A549 (cell line): ENCODE results near the gene CDKN2A.

Experiments used
- JUNB ChIP-seq: fragments of >200 bp; sonication (Bioruptor Twin); formaldehyde crosslinking; IDR thresholded peaks from 2 replicates; pipeline ENCODE4 v1.6.1; 2016
- PHF8 ChIP-seq: fragments of 200-600 bp; sonication (generic); IDR thresholded peaks from 2 replicates; pipeline ENCODE4 v1.6.1; 2016; ENCODE audit warnings: low read depth, mild to moderate bottlenecking, antibody characterized with exemption, moderate library complexity, borderline replicate concordance
- POLR2A ChIP-seq: IDR thresholded peaks from 2 replicates; pipeline ENCODE4 v1.6.1; 2012; ENCODE audit warnings: mild to moderate bottlenecking, low read length
- RAD21 ChIP-seq, 2 experiments: fragments of >200 bp in 1 of 2; sonication (Bioruptor Twin) in 1 of 2; formaldehyde crosslinking in 1 of 2; IDR thresholded peaks in 1 of 2; conservative IDR thresholded peaks in 1 of 2; 2 replicates in 1 of 2; 3 replicates in 1 of 2; pipeline ENCODE4 v1.6.1; 2012 to 2018; ENCODE audit warnings: inconsistent platforms in 1 of 2
- ZFP36 ChIP-seq: fragments of 450-650 bp; IDR thresholded peaks from 2 replicates; pipeline ENCODE4 v1.6.1; 2014; ENCODE audit warnings: borderline replicate concordance; ENCODE audit not compliant: partially characterized antibody
- TF ChIP-seq, protein P1 (sequence below): fragments of >200 bp; sonication (Bioruptor Twin); formaldehyde crosslinking; IDR thresholded peaks from 3 replicates; pipeline ENCODE4 v1.5.1; 2016

DNA sequence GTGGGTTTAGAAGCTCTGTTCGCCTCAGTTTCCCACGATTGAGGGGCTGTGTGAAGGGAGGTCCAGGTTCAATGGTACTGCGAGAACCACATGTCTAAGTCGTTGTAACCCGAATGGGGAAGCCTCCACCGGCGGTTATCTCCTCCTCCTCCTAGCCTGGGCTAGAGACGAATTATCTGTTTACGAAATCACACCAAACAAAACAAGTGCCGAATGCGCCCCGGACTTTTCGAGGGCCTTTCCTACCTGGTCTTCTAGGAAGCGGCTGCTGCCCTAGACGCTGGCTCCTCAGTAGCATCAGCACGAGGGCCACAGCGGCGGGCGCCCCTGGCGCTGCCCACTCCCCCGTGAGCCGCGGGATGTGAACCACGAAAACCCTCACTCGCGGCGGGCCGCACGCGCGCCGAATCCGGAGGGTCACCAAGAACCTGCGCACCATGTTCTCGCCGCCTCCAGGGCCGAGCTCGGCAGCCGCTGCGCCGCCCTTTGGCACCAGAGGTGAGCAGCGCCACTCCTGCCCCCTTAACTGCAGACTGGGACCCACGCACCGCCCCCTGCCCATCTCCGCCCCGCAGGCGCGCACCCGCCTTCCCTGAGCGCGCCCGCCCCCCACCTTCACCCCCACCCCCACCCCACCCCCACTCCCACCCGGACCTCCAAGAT is at the start of gene CDKN2A:
- TF ChIP-seq RAD21 (conservative IDR thresholded peaks at IDR 0.05 in 1 of 2, IDR thresholded peaks at IDR 0.05 in 1 of 2) (no peak), POLR2A (no peak), JUNB (no peak), PHF8 (no peak), ZFP36 (no peak)
- TF ChIP-seq, protein P1, sequence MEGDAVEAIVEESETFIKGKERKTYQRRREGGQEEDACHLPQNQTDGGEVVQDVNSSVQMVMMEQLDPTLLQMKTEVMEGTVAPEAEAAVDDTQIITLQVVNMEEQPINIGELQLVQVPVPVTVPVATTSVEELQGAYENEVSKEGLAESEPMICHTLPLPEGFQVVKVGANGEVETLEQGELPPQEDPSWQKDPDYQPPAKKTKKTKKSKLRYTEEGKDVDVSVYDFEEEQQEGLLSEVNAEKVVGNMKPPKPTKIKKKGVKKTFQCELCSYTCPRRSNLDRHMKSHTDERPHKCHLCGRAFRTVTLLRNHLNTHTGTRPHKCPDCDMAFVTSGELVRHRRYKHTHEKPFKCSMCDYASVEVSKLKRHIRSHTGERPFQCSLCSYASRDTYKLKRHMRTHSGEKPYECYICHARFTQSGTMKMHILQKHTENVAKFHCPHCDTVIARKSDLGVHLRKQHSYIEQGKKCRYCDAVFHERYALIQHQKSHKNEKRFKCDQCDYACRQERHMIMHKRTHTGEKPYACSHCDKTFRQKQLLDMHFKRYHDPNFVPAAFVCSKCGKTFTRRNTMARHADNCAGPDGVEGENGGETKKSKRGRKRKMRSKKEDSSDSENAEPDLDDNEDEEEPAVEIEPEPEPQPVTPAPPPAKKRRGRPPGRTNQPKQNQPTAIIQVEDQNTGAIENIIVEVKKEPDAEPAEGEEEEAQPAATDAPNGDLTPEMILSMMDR, result no peak
